Heart right ventricle (tissue), 16 donors: ENCODE measurements around the gene P2RY1. TPM values are rescaled to one million over a fixed set of nuclear protein-coding genes. Genes with fewer than 3 reads are reported as not detected.

ENCODE experiments used
- ATAC-seq, 8 donors: fragments of 200-7000 bp; cut with Tn5 transposase; one replicate each; pipeline ENCODE4 v1.9.1; 2020; ENCODE audit warnings: mild to moderate bottlenecking in 8 of 8, moderate library complexity in 8 of 8, moderate number of reproducible peaks in 1 of 8
- DNase-seq, 2 donors: peaks; one replicate each; pipeline ENCODE4 v3.0.0-alpha.2; 2020
- H3K27ac ChIP-seq, 10 donors: fragments of 200-600 bp; sonication (generic) in 2 of 10; one replicate each; pipeline versions ENCODE4 v1.5.0 to v1.8.0; 2020 to 2022; ENCODE audit warnings: mild to moderate bottlenecking in 3 of 10
- H3K27me3 ChIP-seq, 7 donors: fragments of 200-600 bp; one replicate each; pipeline ENCODE4 v1.8.0; 2021 to 2022; ENCODE audit warnings: mild to moderate bottlenecking in 2 of 7
- H3K36me3 ChIP-seq, 9 donors: fragments of 200-600 bp; sonication (generic) in 1 of 9; one replicate each; pipeline versions ENCODE4 v1.5.0 to v1.8.0; 2020 to 2022; ENCODE audit warnings: mild to moderate bottlenecking in 2 of 9
- H3K4me1 ChIP-seq, 9 donors: fragments of 200-600 bp; sonication (generic) in 1 of 9; one replicate each; pipeline versions ENCODE4 v1.5.0 to v1.8.0; 2020 to 2022; ENCODE audit warnings: mild to moderate bottlenecking in 4 of 9
- H3K4me3 ChIP-seq, 10 donors: fragments of 200-600 bp; sonication (generic) in 2 of 10; one replicate each; pipeline versions ENCODE4 v1.5.0 to v1.8.0; 2020 to 2022; ENCODE audit warnings: mild to moderate bottlenecking in 7 of 10, moderate library complexity in 2 of 10
- H3K9me3 ChIP-seq, 11 donors: fragments of 200-600 bp in 10 of 11; sonication (generic) in 2 of 11; one replicate each; pipeline versions ENCODE4 v1.5.0 to v1.8.0; 2013 to 2022; ENCODE audit warnings: mild to moderate bottlenecking in 2 of 11, control low read depth in 1 of 11, moderate library complexity in 1 of 11
- WGBS, 2 donors: extraction: QIAGEN DNeasy Blood & Tissue Kit; methylation state at CpG; one replicate each; pipeline ENCODE4 v1.1.7; 2013; ENCODE audit warnings: inconsistent platforms in 1 of 2; 5-methylcytosine and 5-hydroxymethylcytosine counted together
- intact Hi-C, 10 donors: fragments of 100-400 bp; cut with DNase I; formaldehyde crosslinking; loops; one replicate each; pipeline versions ENCODE4 v1.11.1 to v1.14.2; 2022
- polyA plus RNA-seq, 2 donors: library from polyadenylated mRNA; stranded (reverse); fragments of 200-250 nt; gene quantifications; one replicate each; pipeline ENCODE4 v1.2.3, GENCODE V29; 2013
- total RNA-seq, 10 donors: library from RNA; stranded (reverse); fragmentation: NEBNext Ultra II Directional in 3 of 10; extraction: Animal tissue kit (Norgen Biotek cat#: 25700) in 3 of 10; gene quantifications; one replicate each; pipeline versions ENCODE4 v1.2.1 to v1.2.4, GENCODE V29; 2021 to 2023
- TF ChIP-seq, protein P1 (sequence below), 9 donors: fragments of 200-600 bp; sonication (generic) in 2 of 9; IDR thresholded peaks; one replicate each; pipeline versions ENCODE4 v1.5.0 to v1.8.0; 2021 to 2022; ENCODE audit warnings: antibody characterized with exemption in 9 of 9, mild to moderate bottlenecking in 5 of 9, moderate library complexity in 1 of 9
- donor health status: Arrhythmogenic right ventricular cardiomyopathy.
- donor health status: ischemic (EF 13 %, LVEDD 7.1; RV severe dilation, severe dysfunction).
- donor health status: healthy with polysubstance abuse.
- donor health status: DM: no; HTN: yes; CAD: no.
- donor health status: DM: no; HTN: no; CAD: no.
- donor health status: ischemic (EF 25% LVEDD 6.9; RV normal size, moderate dysfunction).
- donor health status: ischemic (EF 25% LVEDD 5.7; RV mildly dilated, moderate dysfunction).
- donor health status: healthy.
- donor health status: DM: yes; HTN: yes; CAD: no.
- donor health status: Ischemic cardiomyopathy.
- donor health status: ischemic (EF 35%, LVEDD 5.7; RV mildly dilated, moderate dysfunction).
- donor health status: nonischemic (EF 11% LVEDD 7.7; RV severe dilation, severe dysfunction).
- donor health status: DM: yes; HTN: yes; CAD: no.
- donor health status: PGD.
- donor health status: ischemic (EF 29% LVEDD 5.4; RV normal size, mild dysfunction).
- donor health status: nonischemic (EF 23%, LVEDD 6.1; RV moderate dilation, normal function).

The P2RY1 gene
- total and polyA plus RNA-seq, 12 donors = 0.72 to 7.5 (median 4.3) TPM

DNA sequence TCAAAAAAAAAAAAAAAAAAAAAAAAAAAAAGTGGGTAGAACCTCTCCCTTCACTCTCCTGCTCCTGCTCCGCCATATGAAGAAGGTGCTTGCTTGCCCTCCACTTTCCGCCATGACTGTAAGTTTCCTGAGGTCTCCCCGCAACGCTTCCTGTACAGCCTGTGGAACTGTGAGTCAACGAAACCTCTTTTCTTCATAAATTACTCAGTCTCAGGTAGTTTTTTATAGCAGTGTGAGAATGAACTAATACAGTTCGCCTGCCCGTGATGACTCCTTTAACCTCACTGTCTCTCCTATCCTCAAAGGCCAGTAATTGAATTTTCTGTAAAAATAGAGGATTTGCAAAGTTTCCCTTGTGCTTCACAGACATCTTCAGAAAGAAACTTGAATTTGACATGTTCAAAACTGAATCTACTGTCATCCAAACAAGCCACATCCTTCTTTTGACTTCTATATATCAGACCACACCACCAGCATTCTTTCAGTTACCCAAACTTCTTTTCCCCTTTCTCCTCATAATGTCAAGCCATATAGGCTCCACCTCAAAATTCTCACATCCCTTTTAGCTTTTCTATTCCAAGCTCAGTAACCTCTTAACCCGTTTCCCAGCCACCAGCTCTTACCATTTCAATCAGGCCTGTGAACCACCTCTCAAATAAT, 44.3 kb downstream of the P2RY1 start:
- DNase-seq = no peak
- Histone ChIP-seq H3K4me3 (no peak overlapping the region), H3K27me3 (no peaks in the 10 kb centered on the region), H3K4me1 (no peaks in the 10 kb centered on the region), H3K9me3 (no peaks in the 10 kb centered on the region), H3K36me3 (no peaks in the 10 kb centered on the region), H3K27ac (no peak overlapping the region)
- WGBS, 2 donors = 89 to 96% methylated on average over 8 of the region's 8 CpGs
- ATAC-seq = no peak
- intact Hi-C loops = no loop called here
- TF ChIP-seq, protein P1, sequence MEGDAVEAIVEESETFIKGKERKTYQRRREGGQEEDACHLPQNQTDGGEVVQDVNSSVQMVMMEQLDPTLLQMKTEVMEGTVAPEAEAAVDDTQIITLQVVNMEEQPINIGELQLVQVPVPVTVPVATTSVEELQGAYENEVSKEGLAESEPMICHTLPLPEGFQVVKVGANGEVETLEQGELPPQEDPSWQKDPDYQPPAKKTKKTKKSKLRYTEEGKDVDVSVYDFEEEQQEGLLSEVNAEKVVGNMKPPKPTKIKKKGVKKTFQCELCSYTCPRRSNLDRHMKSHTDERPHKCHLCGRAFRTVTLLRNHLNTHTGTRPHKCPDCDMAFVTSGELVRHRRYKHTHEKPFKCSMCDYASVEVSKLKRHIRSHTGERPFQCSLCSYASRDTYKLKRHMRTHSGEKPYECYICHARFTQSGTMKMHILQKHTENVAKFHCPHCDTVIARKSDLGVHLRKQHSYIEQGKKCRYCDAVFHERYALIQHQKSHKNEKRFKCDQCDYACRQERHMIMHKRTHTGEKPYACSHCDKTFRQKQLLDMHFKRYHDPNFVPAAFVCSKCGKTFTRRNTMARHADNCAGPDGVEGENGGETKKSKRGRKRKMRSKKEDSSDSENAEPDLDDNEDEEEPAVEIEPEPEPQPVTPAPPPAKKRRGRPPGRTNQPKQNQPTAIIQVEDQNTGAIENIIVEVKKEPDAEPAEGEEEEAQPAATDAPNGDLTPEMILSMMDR (IDR thresholded peaks at IDR 0.05) = no peak

DNA sequence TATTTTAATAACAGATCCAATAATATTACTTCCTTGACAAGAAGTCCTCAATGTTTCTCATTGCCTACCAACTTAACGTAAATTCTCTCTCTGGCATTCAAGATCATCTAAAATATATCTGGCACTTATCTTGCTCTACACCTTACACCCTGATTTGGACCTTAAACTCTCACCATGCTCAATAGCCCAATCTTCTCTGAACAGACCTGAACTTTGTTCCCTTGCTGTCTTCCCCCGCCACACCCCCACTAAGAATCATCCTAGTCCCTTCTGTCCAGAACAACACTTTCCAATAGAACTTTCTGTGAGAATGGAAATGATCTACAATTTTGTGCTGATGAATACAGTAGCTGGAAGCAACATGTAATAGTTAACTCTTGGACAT, 44.9 kb downstream of the P2RY1 start:
- H3K27ac ChIP-seq = no peak overlapping the region
- no peak overlapping the region for H3K4me3 ChIP-seq
- DNase-seq (no peak), ATAC-seq (no peak)
- no peaks in the 10 kb centered on the region for H3K9me3 ChIP-seq
- TF ChIP-seq, protein P1 (IDR thresholded peaks at IDR 0.05) = no peak
- intact Hi-C loops = no loop called here
- WGBS, 2 donors = 66 to 93% methylated on average over 2 of the region's 2 CpGs
- H3K4me1 ChIP-seq = no peaks in the 10 kb centered on the region
- H3K27me3 ChIP-seq = no peaks in the 10 kb centered on the region
- H3K36me3 ChIP-seq = no peaks in the 10 kb centered on the region

DNA sequence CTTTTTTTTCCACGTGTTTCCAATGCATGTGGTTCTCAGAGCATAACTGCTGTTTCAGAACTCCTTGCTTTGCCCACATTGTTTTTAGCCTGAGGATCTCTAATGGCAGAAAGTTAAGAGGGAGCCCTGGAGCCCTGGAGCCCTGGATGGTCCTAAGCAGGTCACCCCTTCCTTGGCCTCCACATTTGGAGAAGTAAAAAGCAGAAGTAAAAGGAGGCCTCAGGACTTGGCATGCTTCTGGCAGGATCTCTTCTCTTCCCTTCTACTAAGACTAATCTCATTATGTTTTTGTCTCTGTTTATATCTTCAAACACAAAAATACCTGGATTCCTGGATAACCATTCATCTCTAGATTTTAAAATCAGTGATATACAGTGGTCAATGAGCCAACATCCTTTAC, 50.1 kb downstream of the P2RY1 start:
- WGBS, 2 donors = 45 to 88% methylated on average over 1 of the region's 1 CpG
- ATAC-seq (no peak), DNase-seq (no peak)
- no peak overlapping the region for H3K4me3 ChIP-seq
- no peaks in the 10 kb centered on the region for H3K36me3 ChIP-seq
- no peaks in the 10 kb centered on the region for H3K9me3 ChIP-seq
- no peaks in the 10 kb centered on the region for H3K27me3 ChIP-seq
- H3K27ac ChIP-seq = no peak overlapping the region
- H3K4me1 ChIP-seq = no peaks in the 10 kb centered on the region
- intact Hi-C loops = no loop called here
- TF ChIP-seq, protein P1 (IDR thresholded peaks at IDR 0.05) = no peak
